ENCODE results near the gene SLC17A9.

Gene SLC17A9

GRCh38 chr20:63017076-63017825, 64.7 kb downstream of the SLC17A9 start:
- H3K4me3 ChIP-seq (ENCODE audit: low read depth, low read length): no peak overlapping the region
- DNase-seq (ENCODE audit: low read depth): no peak
- TF ChIP-seq CTCF (conservative IDR thresholded peaks at IDR 0.05; ENCODE audit: low read depth, low read length): no peak

- DNase-seq (ENCODE audit: low read depth): no peak
- H3K4me3 ChIP-seq (ENCODE audit: low read depth, low read length): no peak overlapping the region
- no peak for TF ChIP-seq CTCF (conservative IDR thresholded peaks at IDR 0.05; ENCODE audit: low read depth, low read length)
These were observed 65.4 kb downstream of the SLC17A9 start for GRCh38 chr20:63017826-63018411.

Data from choroid plexus epithelial cell (primary cell).